GM21447 (cell line): ENCODE data around the gene ZMAT2.
"Not testable (repeated sequence)": the region's sequence is repeated elsewhere in the genome, so short reads cannot be mapped to it uniquely, and the experiment has no call there.

ENCODE experiments used
- ATAC-seq: cut with Tn5 transposase; IDR thresholded peaks from one replicate; pipeline ENCODE4 v1.9.1; 2021; ENCODE audit not compliant: unreplicated experiment

ZMAT2 gene

GRCh38 chr5:140707812-140708211 lies 7.6 kb downstream of the ZMAT2 start:
- no peak for ATAC-seq

GRCh38 chr5:140708787-140709186 lies 8.5 kb downstream of the ZMAT2 start:
- not testable (repeated sequence) for ATAC-seq

GRCh38 chr5:140710899-140711552 lies 10.8 kb downstream of the ZMAT2 start:
- peak; percentile 86 for ATAC-seq

- no peak for ATAC-seq
Measured at GRCh38 chr5:140711794-140712193, 11.5 kb downstream of the ZMAT2 start.

GRCh38 chr5:140713562-140714094 lies 13.4 kb downstream of the ZMAT2 start:
- ATAC-seq: no peak

GRCh38 chr5:140716238-140716637 lies 16.0 kb downstream of the ZMAT2 start:
- not testable (repeated sequence) for ATAC-seq

- ATAC-seq: no peak
Measured at GRCh38 chr5:140718266-140718592, 18.0 kb downstream of the ZMAT2 start.

GRCh38 chr5:140720738-140721137 lies 20.5 kb downstream of the ZMAT2 start:
- ATAC-seq: not testable (repeated sequence)

GRCh38 chr5:140721395-140721794 lies 21.1 kb downstream of the ZMAT2 start:
- not testable (repeated sequence) for ATAC-seq

GRCh38 chr5:140725799-140726471 lies 25.7 kb downstream of the ZMAT2 start:
- peak; percentile 91 for ATAC-seq

- no peak for ATAC-seq
Measured at GRCh38 chr5:140733098-140733497, 32.9 kb downstream of the ZMAT2 start.

- no peak for ATAC-seq
Measured at GRCh38 chr5:140734354-140734753, 34.1 kb downstream of the ZMAT2 start.

GRCh38 chr5:140737486-140737885 lies 37.2 kb downstream of the ZMAT2 start:
- ATAC-seq: no peak

GRCh38 chr5:140741967-140742366 lies 41.7 kb downstream of the ZMAT2 start:
- ATAC-seq: no peak

GRCh38 chr5:140753561-140753960 lies 53.3 kb downstream of the ZMAT2 start:
- ATAC-seq: no peak
